Astrocyte (in vitro differentiated cells and primary cell): Measurements from ENCODE around the gene C17orf113. TPM values are rescaled to one million over a fixed set of nuclear protein-coding genes. Genes with fewer than 3 reads are reported as not detected.
A peak's percentile ranks its signal among the peaks of the same experiment; 100 is the strongest.

Experiments used
- DNase-seq: peaks from one replicate; pipeline ENCODE4 v3.0.0-alpha.2; 2010; ENCODE audit warnings: low read depth
- FAIRE-seq: peaks from 2 replicates; lab custom pipeline; 2011; peaks lifted over from hg19 to GRCh38; lab: Jason Lieb, UNC
- H2AFZ ChIP-seq: 2 replicates; pipeline ENCODE4 v1.6.0; 2012; ENCODE audit warnings: low read depth, low read length, inconsistent platforms
- H3K27ac ChIP-seq: 2 replicates; pipeline ENCODE4 v1.5.1; 2011; ENCODE audit warnings: low read depth, low read length, inconsistent platforms
- H3K27me3 ChIP-seq: 2 replicates; pipeline ENCODE4 v1.6.0; 2011; ENCODE audit warnings: low read length, inconsistent platforms; ENCODE audit not compliant: insufficient read depth
- H3K36me3 ChIP-seq: 2 replicates; pipeline ENCODE4 v1.5.1; 2011; ENCODE audit warnings: low read length, inconsistent platforms; ENCODE audit not compliant: insufficient read depth
- H3K4me1 ChIP-seq: 2 replicates; pipeline ENCODE4 v1.5.1; 2011; ENCODE audit warnings: low read length, inconsistent platforms; ENCODE audit not compliant: insufficient read depth
- H3K4me2 ChIP-seq: 2 replicates; pipeline ENCODE4 v1.6.0; 2012; ENCODE audit warnings: low read length, inconsistent platforms
- H3K4me3 ChIP-seq: 2 replicates; pipeline ENCODE4 v1.5.1; 2011; ENCODE audit warnings: low read depth, mild to moderate bottlenecking, low read length, inconsistent platforms; ENCODE audit not compliant: insufficient read depth
- H3K79me2 ChIP-seq: 2 replicates; pipeline ENCODE4 v1.6.0; 2012; ENCODE audit warnings: mild to moderate bottlenecking, low read length, inconsistent platforms; ENCODE audit not compliant: insufficient read depth
- H3K9ac ChIP-seq: 2 replicates; pipeline ENCODE4 v1.6.0; 2012; ENCODE audit warnings: mild to moderate bottlenecking, low read length, inconsistent platforms
- H3K9me3 ChIP-seq: 2 replicates; pipeline ENCODE4 v1.5.1; 2012; ENCODE audit warnings: low read depth, mild to moderate bottlenecking, low read length, inconsistent platforms; ENCODE audit not compliant: insufficient read depth
- H4K20me1 ChIP-seq: 2 replicates; pipeline ENCODE4 v1.6.0; 2012; ENCODE audit warnings: low read length, inconsistent platforms; ENCODE audit not compliant: insufficient read depth
- H3K27ac Mint-ChIP-seq: one replicate; pipeline ENCODE4 v1.8.0; 2021; ENCODE audit warnings: mild to moderate bottlenecking, mixed read lengths; ENCODE audit not compliant: unreplicated experiment
- H3K27me3 Mint-ChIP-seq: one replicate; pipeline ENCODE4 v1.8.0; 2021; ENCODE audit warnings: low read depth, mixed read lengths; ENCODE audit not compliant: unreplicated experiment
- H3K36me3 Mint-ChIP-seq: one replicate; pipeline ENCODE4 v1.8.0; 2021; ENCODE audit warnings: low read depth, mixed read lengths; ENCODE audit not compliant: unreplicated experiment
- H3K4me1 Mint-ChIP-seq: one replicate; pipeline ENCODE4 v1.8.0; 2021; ENCODE audit warnings: low read depth, mixed read lengths; ENCODE audit not compliant: unreplicated experiment
- H3K4me3 Mint-ChIP-seq: one replicate; pipeline ENCODE4 v1.8.0; 2021; ENCODE audit warnings: mild to moderate bottlenecking, moderate library complexity, mixed read lengths; ENCODE audit not compliant: unreplicated experiment
- H3K9me3 Mint-ChIP-seq: one replicate; pipeline ENCODE4 v1.8.0; 2021; ENCODE audit warnings: mild to moderate bottlenecking, mixed read lengths; ENCODE audit not compliant: unreplicated experiment
- CTCF ChIP-seq: IDR thresholded peaks from 2 replicates; pipeline ENCODE4 v1.5.1; 2011; ENCODE audit warnings: low read depth, mild to moderate bottlenecking, inconsistent platforms, low read length, moderate library complexity; ENCODE audit not compliant: insufficient read depth
- EZH2 ChIP-seq: IDR thresholded peaks from 2 replicates; pipeline ENCODE4 v1.6.1; 2012; ENCODE audit warnings: mild to moderate bottlenecking, low read length, inconsistent platforms; ENCODE audit not compliant: insufficient read depth
- total RNA-seq: library from RNA; stranded (reverse); gene quantifications from 2 replicates; pipeline ENCODE4 v1.2.1, GENCODE V29; 2021

C17orf113 gene
- total RNA-seq, 1 donor from 2014 or later = 0.23 TPM

- no peaks in the 10 kb centered on the region for H3K9me3 ChIP-seq
- H3K4me2 ChIP-seq = no peak overlapping the region
- no peaks in the 10 kb centered on the region for H4K20me1 ChIP-seq
- H3K27ac ChIP-seq = no peak overlapping the region
- no peak overlapping the region for H2AFZ ChIP-seq
- H3K79me2 ChIP-seq = no peaks in the 10 kb centered on the region
- H3K4me3 Mint-ChIP-seq = no peak overlapping the region
- H3K9me3 Mint-ChIP-seq = no peaks in the 10 kb centered on the region
- peaks cover 35% of the 10 kb centered on the region for H3K27me3 Mint-ChIP-seq
- no peak for DNase-seq
- peaks cover 2% of the 10 kb centered on the region for H3K4me1 ChIP-seq
- H3K36me3 Mint-ChIP-seq = peaks cover 2% of the 10 kb centered on the region
- FAIRE-seq = no peak
- peaks cover 24% of the 10 kb centered on the region for H3K27me3 ChIP-seq
- H3K4me1 Mint-ChIP-seq = peaks cover 5% of the 10 kb centered on the region
- H3K4me3 ChIP-seq = no peak overlapping the region
- H3K36me3 ChIP-seq = no peaks in the 10 kb centered on the region
- no peak overlapping the region for H3K27ac Mint-ChIP-seq
- no peak overlapping the region for H3K9ac ChIP-seq
- no peak for TF ChIP-seq CTCF
- no peak for TF ChIP-seq EZH2
These were observed 3.1 kb downstream of the C17orf113 start for GRCh38 chr17:42047343-42047742.

- no peaks in the 10 kb centered on the region for H3K36me3 ChIP-seq
- H3K4me3 ChIP-seq = no peak overlapping the region
- Mint-ChIP-seq H3K27me3 (peaks cover 23% of the 10 kb centered on the region), H3K4me3 (peak overlapping the region; percentile 23), H3K9me3 (no peaks in the 10 kb centered on the region), H3K36me3 (peaks cover 2% of the 10 kb centered on the region), H3K27ac (no peak overlapping the region), H3K4me1 (peaks cover 1% of the 10 kb centered on the region)
- H4K20me1 ChIP-seq = no peaks in the 10 kb centered on the region
- H2AFZ ChIP-seq = no peak overlapping the region
- TF ChIP-seq EZH2 = no peak
- TF ChIP-seq CTCF = no peak
- peaks cover 13% of the 10 kb centered on the region for H3K27me3 ChIP-seq
- no peak overlapping the region for H3K4me2 ChIP-seq
- H3K79me2 ChIP-seq = no peaks in the 10 kb centered on the region
- H3K9me3 ChIP-seq = no peaks in the 10 kb centered on the region
- DNase-seq (no peak), FAIRE-seq (no peak)
- H3K9ac ChIP-seq = no peak overlapping the region
- no peak overlapping the region for H3K27ac ChIP-seq
- peaks cover 2% of the 10 kb centered on the region for H3K4me1 ChIP-seq
These were observed 4.7 kb downstream of the C17orf113 start for GRCh38 chr17:42045719-42046118.

GRCh38 chr17:42042598-42043319, 7.6 kb downstream of the C17orf113 start:
- no peak overlapping the region for H3K4me2 ChIP-seq

More at GRCh38 chr17:42042598-42043319, 7.6 kb downstream of the C17orf113 start:
- no peaks in the 10 kb centered on the region for H3K79me2 ChIP-seq
- H2AFZ ChIP-seq = no peak overlapping the region
- no peak overlapping the region for H3K4me3 ChIP-seq
- Mint-ChIP-seq H3K27me3 (peaks cover 13% of the 10 kb centered on the region), H3K27ac (no peak overlapping the region), H3K4me1 (peaks cover 1% of the 10 kb centered on the region), H3K36me3 (no peaks in the 10 kb centered on the region), H3K9me3 (no peaks in the 10 kb centered on the region), H3K4me3 (no peak overlapping the region)
- no peaks in the 10 kb centered on the region for H3K9me3 ChIP-seq
- peaks cover 2% of the 10 kb centered on the region for H3K27me3 ChIP-seq
- H3K36me3 ChIP-seq = no peaks in the 10 kb centered on the region
- FAIRE-seq (no peak), DNase-seq (no peak)
- no peaks in the 10 kb centered on the region for H3K4me1 ChIP-seq
- TF ChIP-seq EZH2 (no peak), CTCF (no peak)
- no peaks in the 10 kb centered on the region for H4K20me1 ChIP-seq
- H3K27ac ChIP-seq = no peak overlapping the region
- no peak overlapping the region for H3K9ac ChIP-seq
